Measurements from ENCODE around the gene IGLL5. TPM values are rescaled to one million over a fixed set of nuclear protein-coding genes. Genes with fewer than 3 reads are reported as not detected.

Gene IGLL5
- total and polyA plus RNA-seq, 9 of the 15 experiments (the other 6 are each of a cell fraction or from before 2014, with no cell fraction given), result not detected

DNA sequence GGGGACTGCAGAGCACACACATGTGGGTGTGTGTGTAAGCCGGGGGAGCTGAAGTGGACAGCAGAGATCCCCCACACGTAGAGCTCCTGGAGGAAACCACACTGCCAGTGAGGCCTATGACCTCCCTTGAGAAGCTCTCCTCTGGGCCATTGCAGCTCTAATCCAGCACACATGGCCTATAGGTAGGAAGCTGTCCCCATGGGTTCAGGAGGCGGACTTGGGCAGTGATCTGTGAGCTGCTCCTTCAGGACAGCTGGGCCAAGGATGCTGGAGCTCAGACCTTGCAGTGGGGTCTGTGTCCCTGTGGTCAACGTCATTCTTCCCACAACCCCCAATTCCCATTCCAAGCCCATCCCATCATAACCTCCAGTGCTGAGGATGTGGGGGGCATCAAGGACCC, 29.8 kb downstream of the IGLL5 start (continued):
- TF ChIP-seq, protein P1, sequence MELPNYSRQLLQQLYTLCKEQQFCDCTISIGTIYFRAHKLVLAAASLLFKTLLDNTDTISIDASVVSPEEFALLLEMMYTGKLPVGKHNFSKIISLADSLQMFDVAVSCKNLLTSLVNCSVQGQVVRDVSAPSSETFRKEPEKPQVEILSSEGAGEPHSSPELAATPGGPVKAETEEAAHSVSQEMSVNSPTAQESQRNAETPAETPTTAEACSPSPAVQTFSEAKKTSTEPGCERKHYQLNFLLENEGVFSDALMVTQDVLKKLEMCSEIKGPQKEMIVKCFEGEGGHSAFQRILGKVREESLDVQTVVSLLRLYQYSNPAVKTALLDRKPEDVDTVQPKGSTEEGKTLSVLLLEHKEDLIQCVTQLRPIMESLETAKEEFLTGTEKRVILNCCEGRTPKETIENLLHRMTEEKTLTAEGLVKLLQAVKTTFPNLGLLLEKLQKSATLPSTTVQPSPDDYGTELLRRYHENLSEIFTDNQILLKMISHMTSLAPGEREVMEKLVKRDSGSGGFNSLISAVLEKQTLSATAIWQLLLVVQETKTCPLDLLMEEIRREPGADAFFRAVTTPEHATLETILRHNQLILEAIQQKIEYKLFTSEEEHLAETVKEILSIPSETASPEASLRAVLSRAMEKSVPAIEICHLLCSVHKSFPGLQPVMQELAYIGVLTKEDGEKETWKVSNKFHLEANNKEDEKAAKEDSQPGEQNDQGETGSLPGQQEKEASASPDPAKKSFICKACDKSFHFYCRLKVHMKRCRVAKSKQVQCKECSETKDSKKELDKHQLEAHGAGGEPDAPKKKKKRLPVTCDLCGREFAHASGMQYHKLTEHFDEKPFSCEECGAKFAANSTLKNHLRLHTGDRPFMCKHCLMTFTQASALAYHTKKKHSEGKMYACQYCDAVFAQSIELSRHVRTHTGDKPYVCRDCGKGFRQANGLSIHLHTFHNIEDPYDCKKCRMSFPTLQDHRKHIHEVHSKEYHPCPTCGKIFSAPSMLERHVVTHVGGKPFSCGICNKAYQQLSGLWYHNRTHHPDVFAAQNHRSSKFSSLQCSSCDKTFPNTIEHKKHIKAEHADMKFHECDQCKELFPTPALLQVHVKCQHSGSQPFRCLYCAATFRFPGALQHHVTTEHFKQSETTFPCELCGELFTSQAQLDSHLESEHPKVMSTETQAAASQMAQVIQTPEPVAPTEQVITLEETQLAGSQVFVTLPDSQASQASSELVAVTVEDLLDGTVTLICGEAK (IDR thresholded peaks at IDR 0.05), result no peak
- TF ChIP-seq, protein P1 (CRISPR knock-in tag; IDR thresholded peaks at IDR 0.05), result 0 out of 2 replicates have a peak, but pooled peaks have one; percentile 27
- no peak for TF ChIP-seq TBL1XR1 (IDR thresholded peaks at IDR 0.05; ENCODE audit: low read length in 2 of 2)
- TF ChIP-seq, protein P2, sequence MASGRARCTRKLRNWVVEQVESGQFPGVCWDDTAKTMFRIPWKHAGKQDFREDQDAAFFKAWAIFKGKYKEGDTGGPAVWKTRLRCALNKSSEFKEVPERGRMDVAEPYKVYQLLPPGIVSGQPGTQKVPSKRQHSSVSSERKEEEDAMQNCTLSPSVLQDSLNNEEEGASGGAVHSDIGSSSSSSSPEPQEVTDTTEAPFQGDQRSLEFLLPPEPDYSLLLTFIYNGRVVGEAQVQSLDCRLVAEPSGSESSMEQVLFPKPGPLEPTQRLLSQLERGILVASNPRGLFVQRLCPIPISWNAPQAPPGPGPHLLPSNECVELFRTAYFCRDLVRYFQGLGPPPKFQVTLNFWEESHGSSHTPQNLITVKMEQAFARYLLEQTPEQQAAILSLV (tag; IDR thresholded peaks at IDR 0.05), result no peak

All from K562 (cell line).